Activated CD4-positive, CD25-positive, alpha-beta regulatory T cell (primary cell): Measurements from ENCODE around the gene CRABP2.
A peak's percentile ranks its signal among the peaks of the same experiment; 100 is the strongest.

Experiments used
- DNase-seq, 4 experiments: peaks; one replicate each; lab custom pipeline; 2025; lab: John Stamatoyannopoulos, UW

The CRABP2 gene

GRCh38 chr1:156742017-156742416, 36.6 kb upstream of the CRABP2 start:
- no peak for DNase-seq

- no peak for DNase-seq
Observed at GRCh38 chr1:156741481-156741983, 36.1 kb upstream of the CRABP2 start.

GRCh38 chr1:156740741-156741480, 35.5 kb upstream of the CRABP2 start, which contains the start of gene MRPL24:
MRPL24 (minus strand) TSS chr1:156741088; CDS start chr1:156738704, 2,384 bp downstream.
- DNase-seq = peak; percentile 92 to 99 (median 93)

- no peak for DNase-seq
Observed at GRCh38 chr1:156740237-156740740, 34.9 kb upstream of the CRABP2 start.

- no peak for DNase-seq
Observed at GRCh38 chr1:156738916-156739315, 33.5 kb upstream of the CRABP2 start.

- DNase-seq = no peak
Observed at GRCh38 chr1:156738407-156738806, 33.0 kb upstream of the CRABP2 start.

GRCh38 chr1:156733989-156734584, 28.7 kb upstream of the CRABP2 start:
- no peak for DNase-seq

GRCh38 chr1:156728599-156729462, 23.4 kb upstream of the CRABP2 start, which contains the start of gene ISG20L2:
ISG20L2 (minus strand) TSS chr1:156728766; CDS start chr1:156727652, 1,114 bp downstream.
- peak; percentile 75 to 88 (median 87) for DNase-seq

- DNase-seq = peak; percentile 53 to 69 (median 62)
Observed at GRCh38 chr1:156727926-156728598, 22.7 kb upstream of the CRABP2 start, which contains the start of gene METTL25B. METTL25B (plus strand) TSS chr1:156728469; CDS start chr1:156729105, 636 bp downstream.

- DNase-seq = no peak
Observed at GRCh38 chr1:156727492-156727891, 22.1 kb upstream of the CRABP2 start.

- peak in 2 of 4 experiments; percentile 18 for DNase-seq
Observed at GRCh38 chr1:156726549-156727226, 21.3 kb upstream of the CRABP2 start.

GRCh38 chr1:156725683-156726280, 20.4 kb upstream of the CRABP2 start:
- peak; percentile 64 to 71 (median 68) for DNase-seq

- no peak for DNase-seq
Observed at GRCh38 chr1:156721535-156721934, 16.2 kb upstream of the CRABP2 start.

GRCh38 chr1:156721131-156721530, 15.7 kb upstream of the CRABP2 start:
- no peak for DNase-seq

GRCh38 chr1:156717351-156717750, 12.0 kb upstream of the CRABP2 start:
- no peak for DNase-seq

GRCh38 chr1:156714830-156715229, 9.4 kb upstream of the CRABP2 start:
- no peak for DNase-seq

GRCh38 chr1:156712626-156713025, 7.2 kb upstream of the CRABP2 start:
- no peak for DNase-seq

- DNase-seq = no peak
Observed at GRCh38 chr1:156711011-156711817, 5.8 kb upstream of the CRABP2 start.

- no peak for DNase-seq
Observed at GRCh38 chr1:156709757-156710489, 4.5 kb upstream of the CRABP2 start.
